T-cell (primary cell): ENCODE data around the gene NDUFS6. TPM values are rescaled to one million over a fixed set of nuclear protein-coding genes. Genes with fewer than 3 reads are reported as not detected.
A peak's percentile ranks its signal among the peaks of the same experiment; 100 is the strongest.

Experiments used
- ATAC-seq, 4 experiments: fragments of 200-7000 bp in 3 of 4; fragments of 150-1000 bp in 1 of 4; cut with Tn5 transposase; replicated peaks in 1 of 4; 1 replicate in 3 of 4; 2 replicates in 1 of 4; pipeline ENCODE4 v1.10.0; 2021; ENCODE audit warnings: moderate library complexity in 3 of 4, mild to moderate bottlenecking in 2 of 4, moderate number of reproducible peaks in 1 of 4
- CTCF ChIA-PET, 2 donors: fragments of 300-600 bp; sonication (Branson Sonifier 250); formaldehyde crosslinking; loops; one replicate each; lab custom pipeline; 2022; ENCODE audit warnings: antibody characterized with exemption in 2 of 2; lab: Charles Lee
- POLR2A ChIA-PET, 2 donors: fragments of 300-600 bp; sonication (Branson Sonifier 250); formaldehyde crosslinking; loops; one replicate each; lab custom pipeline; 2022; ENCODE audit warnings: antibody characterized with exemption in 2 of 2; lab: Charles Lee
- DNase-seq, 35 experiments: peaks; one replicate each; pipeline versions ENCODE4 v3.0.0 to v3.0.0-alpha.2; 2013 to 2023
- H3K27ac ChIP-seq: one replicate; pipeline ENCODE4 v1.5.1; 2013; ENCODE audit warnings: low read length
- H3K27me3 ChIP-seq, 2 experiments: replicated peaks in 1 of 2; 1 replicate in 1 of 2; 2 replicates in 1 of 2; pipeline versions ENCODE4 v1.6.1 to v1.7.0; 2013; ENCODE audit warnings: low read length in 1 of 2, mixed read lengths in 1 of 2; ENCODE audit not compliant: control insufficient read depth in 2 of 2, insufficient read depth in 2 of 2; ENCODE audit errors: extremely low read depth in 1 of 2
- H3K36me3 ChIP-seq, 2 donors: 1 replicate in 1 of 2; 2 replicates in 1 of 2; pipeline versions ENCODE4 v1.6.1 to v1.7.0; 2013; ENCODE audit warnings: low read length in 1 of 2; ENCODE audit not compliant: control insufficient read depth in 2 of 2, insufficient read depth in 1 of 2; ENCODE audit errors: extremely low read depth in 1 of 2
- H3K4me1 ChIP-seq, 2 experiments: 1 replicate in 1 of 2; 2 replicates in 1 of 2; pipeline versions ENCODE4 v1.6.1 to v1.7.0; 2013; ENCODE audit warnings: low read length in 2 of 2, mixed read lengths in 1 of 2; ENCODE audit not compliant: insufficient read depth in 2 of 2, control insufficient read depth in 1 of 2; ENCODE audit errors: extremely low read depth in 1 of 2
- H3K4me3 ChIP-seq, 2 donors: 1 replicate in 1 of 2; 2 replicates in 1 of 2; pipeline versions ENCODE4 v1.5.1 to v1.7.0; 2013; ENCODE audit warnings: mild to moderate bottlenecking in 2 of 2, low read length in 1 of 2, moderate library complexity in 1 of 2; ENCODE audit not compliant: control insufficient read depth in 1 of 2; ENCODE audit errors: extremely low read depth in 1 of 2
- H3K9me3 ChIP-seq: 2 replicates; pipeline ENCODE4 v1.7.0; 2013
- H3K27ac Mint-ChIP-seq, 2 donors: one replicate each; pipeline ENCODE4 v1.8.0; 2020 to 2021; ENCODE audit warnings: mild to moderate bottlenecking in 2 of 2, mixed read lengths in 2 of 2
- H3K27me3 Mint-ChIP-seq, 2 donors: one replicate each; pipeline ENCODE4 v1.8.0; 2021 to 2022; ENCODE audit warnings: mixed read lengths in 2 of 2
- H3K36me3 Mint-ChIP-seq: one replicate; pipeline ENCODE4 v1.8.0; 2021; ENCODE audit warnings: mixed read lengths
- H3K4me1 Mint-ChIP-seq, 3 donors: one replicate each; pipeline ENCODE4 v1.8.0; 2020 to 2022; ENCODE audit warnings: mixed read lengths in 3 of 3, mild to moderate bottlenecking in 1 of 3
- H3K4me3 Mint-ChIP-seq, 3 donors: one replicate each; pipeline ENCODE4 v1.8.0; 2020 to 2022; ENCODE audit warnings: mild to moderate bottlenecking in 3 of 3, mixed read lengths in 3 of 3, moderate library complexity in 3 of 3
- H3K9me3 Mint-ChIP-seq, 3 donors: one replicate each; pipeline ENCODE4 v1.8.0; 2020 to 2022; ENCODE audit warnings: mixed read lengths in 3 of 3
- WGBS: methylation state at CpG from one replicate; pipeline ENCODE4 v1.1.5; 2013; ENCODE audit warnings: missing lambda C conversion rate; ENCODE audit not compliant: insufficient coverage; 5-methylcytosine and 5-hydroxymethylcytosine counted together
- total RNA-seq, 35 experiments: library from RNA in 6 of 35; stranded (reverse) in 6 of 35; fragments of 120-200 nt in 1 of 35; gene quantifications; one replicate each; pipeline versions ENCODE4 v1.2.1 to v1.2.4 and lab custom pipeline; 2013 to 2026

NDUFS6 gene
- total RNA-seq, 5 donors from 2014 or later (not counting 1 experiment from before 2014, with no cell fraction given) = 16.4 to 21.7 (median 18.8) TPM

DNA sequence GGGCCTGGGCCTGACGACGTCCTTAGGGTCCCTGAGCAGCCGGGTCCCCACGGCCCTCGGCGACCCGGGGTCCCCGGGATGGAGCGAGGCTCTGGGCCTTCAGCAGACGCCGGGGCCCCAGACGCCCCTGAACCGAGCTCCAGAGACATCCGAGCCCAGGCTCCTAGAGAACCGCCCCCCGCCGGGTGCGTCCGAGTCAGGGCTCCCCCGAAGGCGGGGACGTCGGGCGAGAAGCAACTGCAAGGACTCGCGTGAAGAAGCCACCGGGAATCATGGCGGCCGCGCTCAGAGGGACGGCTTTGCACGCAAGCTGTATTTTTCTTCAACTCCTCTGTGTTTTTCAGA, 56.0 kb downstream of the NDUFS6 start:
- Histone ChIP-seq H3K4me3 (no peak overlapping the region), H3K27me3 (peaks cover 2 to 71% of the 10 kb centered on the region in 2 experiments), H3K27ac (no peak overlapping the region), H3K9me3 (no peaks in the 10 kb centered on the region), H3K36me3 (no peaks in the 10 kb centered on the region), H3K4me1 (no peaks in the 10 kb centered on the region)
- WGBS = 85% methylated on average over 32 of the region's 32 CpGs
- DNase-seq = no peak
- peaks cover 0 to 2% (median 0%) of the 10 kb centered on the region in 3 donors for H3K4me1 Mint-ChIP-seq
- no peaks in the 10 kb centered on the region for H3K9me3 Mint-ChIP-seq
- no peaks in the 10 kb centered on the region for H3K36me3 Mint-ChIP-seq
- H3K4me3 Mint-ChIP-seq = no peak overlapping the region
- ATAC-seq = peak in 1 of 4 experiments; percentile 12
- H3K27me3 Mint-ChIP-seq = peaks cover 27 to 35% of the 10 kb centered on the region in 2 donors
- no peak overlapping the region for H3K27ac Mint-ChIP-seq
- ChIA-PET CTCF (no interaction called here), POLR2A (no interaction called here)

DNA sequence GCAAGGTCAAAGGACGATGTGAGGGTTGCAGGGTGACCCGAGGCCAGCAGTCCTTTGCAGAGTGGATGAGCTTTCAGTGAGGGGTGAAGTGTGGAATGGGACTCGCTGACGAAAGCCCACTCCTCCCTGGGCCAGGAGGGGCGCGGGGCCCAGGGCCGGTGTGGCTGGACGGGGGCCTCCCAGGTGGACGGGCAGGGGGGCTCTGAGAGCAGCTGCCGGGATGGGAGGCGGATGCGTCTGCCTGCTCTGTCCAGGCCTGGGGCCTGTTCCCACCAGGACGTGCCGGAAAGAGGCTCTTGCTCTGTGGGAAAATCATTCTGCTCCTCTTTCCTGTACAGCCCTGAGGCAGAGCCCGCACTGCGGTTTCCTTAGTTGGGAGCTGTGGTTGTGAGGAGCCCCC, 57.2 kb downstream of the NDUFS6 start:
- ATAC-seq = no peak
- Mint-ChIP-seq H3K9me3 (no peaks in the 10 kb centered on the region), H3K4me3 (no peak overlapping the region), H3K27ac (no peak overlapping the region), H3K36me3 (no peaks in the 10 kb centered on the region), H3K4me1 (peaks cover 0 to 2% (median 0%) of the 10 kb centered on the region in 3 donors), H3K27me3 (peaks cover 24 to 35% of the 10 kb centered on the region in 2 donors)
- Histone ChIP-seq H3K27me3 (peaks cover 2 to 74% of the 10 kb centered on the region in 2 experiments), H3K4me3 (no peak overlapping the region), H3K9me3 (no peaks in the 10 kb centered on the region), H3K4me1 (no peaks in the 10 kb centered on the region), H3K27ac (no peak overlapping the region), H3K36me3 (no peaks in the 10 kb centered on the region)
- POLR2A ChIA-PET = no interaction called here
- CTCF ChIA-PET = no interaction called here
- DNase-seq = no peak
- WGBS = 93% methylated on average over 14 of the region's 16 CpGs

GRCh38 chr5:1859099-1859498, 57.9 kb downstream of the NDUFS6 start:
- H3K27me3 Mint-ChIP-seq = peaks cover 18 to 31% of the 10 kb centered on the region in 2 donors

GRCh38 chr5:1860021-1860610, 58.9 kb downstream of the NDUFS6 start:
- no peak overlapping the region for H3K4me3 Mint-ChIP-seq
- H3K4me3 ChIP-seq = no peak overlapping the region
- no peaks in the 10 kb centered on the region for H3K9me3 ChIP-seq
- ATAC-seq (no peak), DNase-seq (no peak)
- H3K27ac Mint-ChIP-seq = no peak overlapping the region
- POLR2A ChIA-PET = no interaction called here
- no peaks in the 10 kb centered on the region for H3K36me3 Mint-ChIP-seq
- H3K4me1 Mint-ChIP-seq = peaks cover 0 to 2% (median 0%) of the 10 kb centered on the region in 3 donors
- no peaks in the 10 kb centered on the region for H3K4me1 ChIP-seq
- peaks cover 2 to 74% of the 10 kb centered on the region in 2 experiments for H3K27me3 ChIP-seq
- no peaks in the 10 kb centered on the region for H3K9me3 Mint-ChIP-seq
- 66% methylated on average over 22 of the region's 22 CpGs for WGBS
- no peaks in the 10 kb centered on the region for H3K36me3 ChIP-seq
- no peak overlapping the region for H3K27ac ChIP-seq
- CTCF ChIA-PET = no interaction called here
- H3K27me3 Mint-ChIP-seq = peaks cover 19 to 35% of the 10 kb centered on the region in 2 donors

More at GRCh38 chr5:1859099-1859498, 57.9 kb downstream of the NDUFS6 start:
- Mint-ChIP-seq H3K4me3 (no peak overlapping the region), H3K36me3 (no peaks in the 10 kb centered on the region), H3K27ac (no peak overlapping the region), H3K4me1 (peaks cover 0 to 2% (median 0%) of the 10 kb centered on the region in 3 donors), H3K9me3 (no peaks in the 10 kb centered on the region)
- ChIA-PET POLR2A (no interaction called here), CTCF (no interaction called here)
- Histone ChIP-seq H3K27me3 (peaks cover 2 to 74% of the 10 kb centered on the region in 2 experiments), H3K9me3 (no peaks in the 10 kb centered on the region), H3K4me1 (no peaks in the 10 kb centered on the region), H3K36me3 (no peaks in the 10 kb centered on the region), H3K4me3 (no peak overlapping the region), H3K27ac (no peak overlapping the region)
- WGBS = 87% methylated on average over 9 of the region's 10 CpGs
- ATAC-seq (no peak), DNase-seq (no peak)

GRCh38 chr5:1860949-1861348, 59.7 kb downstream of the NDUFS6 start:
- H3K4me3 ChIP-seq = no peak overlapping the region
- peaks cover 0 to 76% of the 10 kb centered on the region in 2 experiments for H3K27me3 ChIP-seq
- no peaks in the 10 kb centered on the region for H3K9me3 ChIP-seq
- H3K27me3 Mint-ChIP-seq = peaks cover 16 to 35% of the 10 kb centered on the region in 2 donors
- H3K27ac ChIP-seq = no peak overlapping the region
- 77% methylated on average over 7 of the region's 7 CpGs for WGBS
- ChIA-PET POLR2A (no interaction called here), CTCF (no interaction called here)
- no peaks in the 10 kb centered on the region for H3K9me3 Mint-ChIP-seq
- no peaks in the 10 kb centered on the region for H3K36me3 Mint-ChIP-seq
- peaks cover 0 to 2% (median 0%) of the 10 kb centered on the region in 3 donors for H3K4me1 Mint-ChIP-seq
- no peak overlapping the region for H3K27ac Mint-ChIP-seq
- H3K36me3 ChIP-seq = no peaks in the 10 kb centered on the region
- DNase-seq = no peak
- ATAC-seq = no peak
- no peak overlapping the region for H3K4me3 Mint-ChIP-seq
- no peaks in the 10 kb centered on the region for H3K4me1 ChIP-seq

- Histone ChIP-seq H3K9me3 (no peaks in the 10 kb centered on the region), H3K36me3 (no peaks in the 10 kb centered on the region), H3K27ac (no peak overlapping the region), H3K27me3 (peaks cover 0 to 89% of the 10 kb centered on the region in 2 experiments), H3K4me1 (no peaks in the 10 kb centered on the region), H3K4me3 (no peak overlapping the region)
- H3K27me3 Mint-ChIP-seq = peaks cover 20 to 48% of the 10 kb centered on the region in 2 donors
- no peak for ATAC-seq
- H3K4me1 Mint-ChIP-seq = no peaks in the 10 kb centered on the region
- WGBS = 79% methylated on average over 13 of the region's 16 CpGs
- DNase-seq = no peak
- H3K9me3 Mint-ChIP-seq = no peaks in the 10 kb centered on the region
- CTCF ChIA-PET = no interaction called here
- no peak overlapping the region for H3K27ac Mint-ChIP-seq
- POLR2A ChIA-PET = no interaction called here
- H3K4me3 Mint-ChIP-seq = no peak overlapping the region
- no peaks in the 10 kb centered on the region for H3K36me3 Mint-ChIP-seq
These were observed 63.8 kb downstream of the NDUFS6 start for GRCh38 chr5:1864896-1865440.
